ENCODE measurements around the gene ELMOD2.

Gene ELMOD2

DNA sequence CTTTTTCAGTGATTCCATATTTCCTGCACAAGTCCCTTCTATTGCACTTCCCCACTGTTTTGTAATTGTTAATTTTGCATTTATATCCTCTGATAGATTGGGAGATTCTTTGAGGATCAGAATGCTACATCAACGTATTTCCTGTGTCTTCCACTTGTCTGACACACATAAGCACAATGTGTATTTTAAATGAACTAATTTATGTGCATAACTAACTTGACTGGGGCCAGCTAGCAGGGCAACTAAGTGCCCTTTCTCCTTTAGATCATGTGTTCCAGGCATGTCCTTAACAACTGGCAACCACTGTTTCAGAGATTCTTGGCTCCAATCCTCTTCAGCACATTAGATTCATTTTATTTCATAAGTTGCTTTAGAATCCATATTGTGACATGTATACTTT, 60.5 kb downstream of the ELMOD2 start:
- H3K27ac ChIP-seq (ENCODE audit: low read depth, low read length), result no peak overlapping the region
- WGBS, result no CpG with 5 or more reads among the region's 1 CpG
- H3K4me3 ChIP-seq (ENCODE audit: low read length), result no peak overlapping the region
- no peak overlapping the region for H3K9ac ChIP-seq (ENCODE audit: low read depth, low read length)
- H3K4me1 ChIP-seq (ENCODE audit: insufficient read depth, low read length), result no peaks in the 10 kb centered on the region
- H3K27me3 ChIP-seq (ENCODE audit: insufficient read depth, low read length), result no peaks in the 10 kb centered on the region
- no peaks in the 10 kb centered on the region for H3K9me3 ChIP-seq (ENCODE audit: insufficient read depth, low read depth, low read length)
- H3K36me3 ChIP-seq (ENCODE audit: insufficient read depth, low read length), result no peaks in the 10 kb centered on the region

DNA sequence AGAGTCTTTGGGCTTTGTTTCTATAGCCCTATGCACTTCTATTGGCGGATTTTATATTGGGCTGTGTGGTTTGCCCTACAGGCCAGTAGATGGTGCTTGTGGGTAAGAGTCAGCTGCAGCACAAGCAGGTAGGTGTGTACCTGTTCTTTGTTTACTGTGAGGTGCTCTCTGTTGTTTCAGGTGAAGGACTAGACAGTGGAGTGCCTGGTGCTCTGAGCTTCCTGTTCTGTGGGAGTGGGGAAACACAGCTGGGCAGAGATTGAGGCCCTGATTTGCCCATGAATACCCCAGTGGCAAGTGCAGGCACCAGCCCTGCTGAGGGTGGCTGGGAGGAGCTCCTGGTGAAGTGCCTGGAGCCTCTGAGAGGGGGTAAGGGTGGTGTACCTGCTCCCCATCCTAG, 71.1 kb downstream of the ELMOD2 start:
- 50% methylated on average over 1 of the region's 1 CpG for WGBS

GRCh38 chr4:140600408-140600807, 76.4 kb downstream of the ELMOD2 start:
- no peaks in the 10 kb centered on the region for H3K27me3 ChIP-seq (ENCODE audit: insufficient read depth, low read length)
- no peak overlapping the region for H3K9ac ChIP-seq (ENCODE audit: low read depth, low read length)
- H3K4me3 ChIP-seq (ENCODE audit: low read length), result no peak overlapping the region
- 92% methylated on average over 8 of the region's 8 CpGs for WGBS
- H3K4me1 ChIP-seq (ENCODE audit: insufficient read depth, low read length), result peaks cover 10% of the 10 kb centered on the region; the same call in 1 of the 2 replicates
- H3K36me3 ChIP-seq (ENCODE audit: insufficient read depth, low read length), result no peaks in the 10 kb centered on the region
- no peak overlapping the region for H3K27ac ChIP-seq (ENCODE audit: low read depth, low read length)
- no peaks in the 10 kb centered on the region for H3K9me3 ChIP-seq (ENCODE audit: insufficient read depth, low read depth, low read length)

More for the DNA sequence above, 71.1 kb downstream of the ELMOD2 start:
- Histone ChIP-seq H3K27ac (ENCODE audit: low read depth, low read length) (no peak overlapping the region), H3K4me1 (ENCODE audit: insufficient read depth, low read length) (no peaks in the 10 kb centered on the region), H3K36me3 (ENCODE audit: insufficient read depth, low read length) (no peaks in the 10 kb centered on the region), H3K4me3 (ENCODE audit: low read length) (no peak overlapping the region), H3K27me3 (ENCODE audit: insufficient read depth, low read length) (no peaks in the 10 kb centered on the region), H3K9ac (ENCODE audit: low read depth, low read length) (no peak overlapping the region), H3K9me3 (ENCODE audit: insufficient read depth, low read depth, low read length) (no peaks in the 10 kb centered on the region)

DNA sequence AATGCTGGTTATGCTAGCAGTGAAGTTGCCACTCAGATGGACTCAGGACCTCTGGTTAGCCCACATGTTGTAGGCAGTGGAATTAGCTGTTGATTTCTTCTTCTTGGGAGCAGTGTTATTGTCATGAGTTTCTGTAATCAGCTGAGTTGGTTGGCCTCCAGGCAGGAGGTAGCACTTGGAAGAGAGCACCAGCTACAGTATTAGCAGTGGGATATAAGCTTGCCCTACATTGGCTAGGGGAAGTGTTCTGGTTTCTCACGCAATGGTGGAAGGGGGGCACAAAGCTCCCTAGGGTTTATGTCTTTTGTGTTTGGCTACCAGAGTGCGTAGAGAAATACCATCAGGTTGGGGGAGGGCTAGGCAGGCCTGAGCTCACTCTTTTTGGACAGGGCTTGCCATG, 78.7 kb downstream of the ELMOD2 start:
- Histone ChIP-seq H3K27ac (ENCODE audit: low read depth, low read length) (no peak overlapping the region), H3K9me3 (ENCODE audit: insufficient read depth, low read depth, low read length) (no peaks in the 10 kb centered on the region), H3K27me3 (ENCODE audit: insufficient read depth, low read length) (no peaks in the 10 kb centered on the region), H3K9ac (ENCODE audit: low read depth, low read length) (no peak overlapping the region), H3K4me3 (ENCODE audit: low read length) (no peak overlapping the region), H3K36me3 (ENCODE audit: insufficient read depth, low read length) (no peaks in the 10 kb centered on the region), H3K4me1 (ENCODE audit: insufficient read depth, low read length) (peaks cover 10% of the 10 kb centered on the region; the same call in 1 of the 2 replicates)
- WGBS, result 81% methylated on average over 2 of the region's 2 CpGs

GRCh38 chr4:140603286-140603685, 79.3 kb downstream of the ELMOD2 start:
- Histone ChIP-seq H3K4me1 (ENCODE audit: insufficient read depth, low read length) (peaks cover 10% of the 10 kb centered on the region; the same call in 1 of the 2 replicates), H3K4me3 (ENCODE audit: low read length) (no peak overlapping the region), H3K27ac (ENCODE audit: low read depth, low read length) (no peak overlapping the region), H3K9me3 (ENCODE audit: insufficient read depth, low read depth, low read length) (no peaks in the 10 kb centered on the region), H3K27me3 (ENCODE audit: insufficient read depth, low read length) (no peaks in the 10 kb centered on the region), H3K36me3 (ENCODE audit: insufficient read depth, low read length) (no peaks in the 10 kb centered on the region), H3K9ac (ENCODE audit: low read depth, low read length) (no peak overlapping the region)
- WGBS, result 64% methylated on average over 2 of the region's 2 CpGs

Measured in HUES64 (cell line).